NCI-H187 (cell line): ENCODE data around the gene GYS1.

Source experiments
- DNase-seq, 2 experiments: peaks; one replicate each; lab custom pipeline; 2025; lab: John Stamatoyannopoulos, UW

GYS1 gene

DNA sequence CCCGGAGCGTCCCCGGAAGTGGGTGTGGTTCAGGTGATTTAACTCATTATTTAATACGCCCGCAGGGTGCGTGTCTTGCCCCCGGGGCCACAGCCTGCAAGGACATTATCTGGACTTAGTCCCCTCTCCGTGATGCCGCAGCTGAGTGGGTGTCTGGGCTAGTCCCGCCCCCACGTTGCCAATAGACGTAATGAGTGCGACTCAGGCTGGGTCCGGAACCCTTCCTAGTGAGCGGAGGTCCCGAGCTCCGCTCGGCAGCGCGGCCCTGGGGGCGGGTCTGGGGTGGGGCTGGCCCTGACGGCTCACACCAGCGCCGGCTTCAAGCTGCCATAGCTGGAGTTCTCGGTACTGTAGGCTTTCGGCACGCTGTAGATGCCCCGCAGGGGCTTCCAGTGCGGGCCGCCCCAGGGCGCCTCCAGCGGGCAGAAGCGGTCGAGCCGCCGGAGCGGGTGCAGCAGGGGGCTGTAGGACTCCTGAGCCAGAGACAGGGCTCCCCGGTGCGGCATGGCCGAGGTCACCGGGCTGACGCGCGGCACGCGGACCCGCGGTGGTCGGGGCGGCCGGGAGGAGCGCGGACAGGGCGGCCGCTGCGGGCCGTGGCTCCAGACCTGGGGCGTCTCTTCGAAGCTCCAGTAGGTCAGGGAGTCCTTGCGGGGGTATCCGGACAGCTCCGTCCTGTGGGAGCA is 24.7 kb upstream of the GYS1 start:
- DNase-seq, result no peak

DNA sequence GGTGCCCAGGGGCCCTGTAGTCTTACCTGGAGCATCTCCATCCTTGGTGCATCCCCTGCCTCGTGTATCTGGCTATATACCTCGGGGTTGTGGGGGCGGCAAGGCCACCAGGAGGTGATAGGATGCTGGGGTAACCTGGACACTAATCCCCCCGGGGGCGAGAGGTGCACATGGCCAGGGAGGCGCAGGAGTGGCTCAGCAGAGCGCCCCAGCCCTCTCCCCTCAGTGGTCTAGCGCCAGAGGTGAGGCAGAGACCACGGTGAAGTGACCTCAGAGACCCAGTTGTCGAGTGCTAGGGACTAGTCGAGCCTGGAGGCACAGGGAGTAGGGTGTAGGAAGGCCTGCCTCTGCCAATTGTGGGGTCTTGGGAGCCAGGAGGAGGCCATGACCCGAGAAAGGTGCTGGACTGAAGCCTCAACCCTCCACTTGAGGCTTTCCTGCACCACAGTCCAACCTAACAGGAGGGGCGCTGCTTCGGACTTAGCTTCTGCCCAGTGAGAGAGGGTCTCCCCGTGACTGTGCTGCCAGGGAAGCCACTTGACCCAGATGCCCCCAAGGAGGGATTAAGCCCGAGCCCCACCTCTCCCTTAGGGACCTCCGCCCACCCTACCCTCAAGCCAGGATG is 24.0 kb upstream of the GYS1 start, which contains the start of gene LHB:
Gene LHB, minus strand, starts transcription at position 51 of the 625 bp plus-strand sequence. Its CDS starts 10 bp downstream, at position 41.
- DNase-seq, result no peak

DNA sequence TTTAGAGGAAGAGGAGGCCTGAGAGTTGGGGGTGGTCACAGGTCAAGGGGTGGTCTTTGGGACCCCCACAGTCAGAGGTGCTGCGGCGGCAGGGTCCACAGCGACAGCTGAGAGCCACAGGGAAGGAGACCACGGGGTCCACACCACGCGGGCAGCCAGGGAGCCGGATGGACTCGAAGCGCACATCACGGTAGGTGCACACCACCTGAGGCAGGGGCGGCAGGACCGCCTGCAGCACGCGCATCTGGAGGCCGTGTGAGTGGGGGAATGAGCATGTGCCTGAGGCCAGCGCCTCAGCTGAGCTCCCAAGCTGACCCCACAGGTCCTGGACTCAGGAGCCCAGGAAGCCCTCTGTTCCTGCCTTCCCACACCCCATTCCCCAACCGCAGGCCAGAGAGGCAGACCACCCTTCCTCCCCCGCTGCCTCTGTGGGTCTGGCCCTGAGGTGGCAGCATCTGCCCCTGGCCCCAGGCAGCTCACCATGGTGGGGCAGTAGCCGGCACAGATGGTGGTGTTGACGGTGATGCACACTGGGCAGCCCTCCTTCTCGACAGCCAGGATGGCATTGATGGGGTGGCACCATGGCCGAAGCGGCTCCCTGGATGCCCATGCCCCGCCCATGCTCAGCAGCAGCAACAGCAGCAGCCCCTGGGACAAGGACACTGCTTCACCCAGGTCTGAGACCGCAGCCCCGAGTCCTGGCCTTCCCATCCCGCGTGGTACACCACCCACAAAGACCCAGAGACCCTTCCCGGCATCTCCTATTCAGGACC is 23.1 kb upstream of the GYS1 start:
- no peak for DNase-seq

DNA sequence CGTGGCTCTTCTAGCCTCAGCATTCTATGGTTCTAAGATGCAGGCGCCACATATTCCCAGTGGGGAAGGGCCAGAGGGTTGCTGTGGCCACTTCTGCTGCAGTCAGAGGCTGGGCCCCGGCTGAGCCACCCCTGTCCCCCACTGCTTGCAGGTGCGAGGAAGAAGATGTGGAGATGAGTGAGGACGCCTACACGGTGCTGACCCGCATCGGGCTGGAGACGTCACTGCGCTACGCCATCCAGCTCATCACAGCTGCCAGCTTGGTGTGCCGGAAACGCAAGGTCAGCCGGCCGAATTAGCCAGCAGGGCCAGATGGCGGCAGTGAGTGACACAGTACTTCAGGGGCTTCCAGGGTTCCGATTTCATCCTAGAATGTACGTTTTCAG is 21.8 kb upstream of the GYS1 start:
- DNase-seq, result no peak

DNA sequence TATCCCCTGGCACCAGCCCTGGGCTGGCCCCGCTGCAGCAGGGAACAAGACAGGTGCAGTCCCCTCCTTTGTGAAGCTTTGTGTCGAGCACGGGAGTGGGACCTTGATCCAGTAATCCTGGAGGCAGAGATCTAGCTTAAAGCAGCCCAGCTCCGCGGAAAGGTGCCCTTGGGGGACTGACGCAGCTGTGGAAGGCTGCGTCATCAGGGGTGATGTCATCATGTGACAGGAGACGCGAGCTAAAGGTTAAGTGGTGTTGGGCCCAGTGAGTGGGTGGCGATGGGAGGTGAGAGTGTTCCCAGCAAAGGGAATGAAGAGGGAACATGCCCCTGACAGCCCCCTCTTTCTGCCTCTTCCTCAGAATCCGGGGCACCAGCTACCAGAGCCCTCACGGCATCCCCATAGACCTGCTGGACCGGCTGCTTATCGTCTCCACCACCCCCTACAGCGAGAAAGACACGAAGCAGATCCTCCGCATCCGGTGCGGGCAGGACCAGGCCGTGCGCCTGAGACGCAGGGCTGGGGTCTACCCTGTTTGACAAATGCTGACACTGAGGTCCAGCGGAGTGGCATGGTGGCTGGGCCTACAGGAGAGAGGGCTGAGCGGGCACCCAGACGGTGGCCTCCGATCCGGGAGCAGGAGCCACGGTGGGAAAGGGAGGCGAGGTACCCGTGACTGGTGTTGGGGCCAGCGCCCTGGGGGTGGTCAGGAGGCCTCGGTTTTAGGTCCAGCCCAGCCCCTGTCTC is 21.2 kb upstream of the GYS1 start:
- no peak for DNase-seq

DNA sequence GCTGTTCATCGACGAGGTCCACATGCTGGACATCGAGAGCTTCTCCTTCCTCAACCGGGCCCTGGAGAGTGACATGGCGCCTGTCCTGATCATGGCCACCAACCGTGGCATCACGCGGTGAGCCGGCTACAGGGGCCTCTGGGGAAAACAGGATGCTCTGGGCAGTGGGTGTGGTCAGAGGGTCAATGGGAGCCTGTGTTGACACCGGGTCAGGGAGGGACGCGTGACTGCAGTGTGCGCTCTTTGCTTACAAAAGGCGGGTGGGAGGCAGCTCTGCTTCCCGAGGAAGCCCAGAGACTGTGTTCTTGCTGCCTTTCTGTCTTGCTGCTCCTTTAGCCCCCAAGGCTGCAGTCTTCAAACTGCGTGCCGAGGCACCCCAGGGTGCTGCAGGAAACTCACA is 18.1 kb upstream of the GYS1 start:
- DNase-seq, result no peak

DNA sequence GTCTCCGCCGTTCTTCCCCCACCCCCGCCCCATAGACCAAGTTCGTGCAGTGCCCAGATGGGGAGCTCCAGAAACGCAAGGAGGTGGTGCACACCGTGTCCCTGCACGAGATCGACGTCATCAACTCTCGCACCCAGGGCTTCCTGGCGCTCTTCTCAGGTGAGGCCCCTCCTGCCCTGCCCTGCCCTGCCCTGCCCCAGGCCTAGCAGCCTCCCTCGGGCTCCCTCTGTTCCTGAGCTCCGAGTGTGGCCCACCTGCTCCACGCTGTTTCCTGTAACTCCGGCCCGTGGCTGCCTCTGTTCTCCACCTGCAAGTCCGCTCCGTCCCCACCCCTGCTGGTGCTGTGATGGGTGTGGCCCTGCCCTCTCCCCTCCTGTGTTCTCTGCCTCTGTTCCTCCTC is 17.3 kb upstream of the GYS1 start:
- DNase-seq, result no peak

DNA sequence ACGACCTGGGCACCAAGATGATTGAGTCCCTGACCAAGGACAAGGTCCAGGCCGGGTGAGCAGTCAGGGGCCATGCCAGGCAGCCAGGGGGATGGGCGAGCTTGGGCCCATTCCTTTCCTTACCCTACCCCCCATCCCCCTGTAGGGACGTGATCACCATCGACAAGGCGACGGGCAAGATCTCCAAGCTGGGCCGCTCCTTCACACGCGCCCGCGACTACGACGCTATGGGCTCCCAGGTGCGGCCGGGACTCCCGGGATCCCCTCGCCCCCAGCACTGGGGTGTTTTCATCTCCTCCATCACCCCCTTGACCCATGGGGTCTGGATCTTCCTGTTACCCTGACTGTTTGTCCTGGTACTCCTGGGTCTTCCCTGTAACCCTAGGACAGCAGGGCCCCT is 16.7 kb upstream of the GYS1 start:
- DNase-seq, result no peak

DNA sequence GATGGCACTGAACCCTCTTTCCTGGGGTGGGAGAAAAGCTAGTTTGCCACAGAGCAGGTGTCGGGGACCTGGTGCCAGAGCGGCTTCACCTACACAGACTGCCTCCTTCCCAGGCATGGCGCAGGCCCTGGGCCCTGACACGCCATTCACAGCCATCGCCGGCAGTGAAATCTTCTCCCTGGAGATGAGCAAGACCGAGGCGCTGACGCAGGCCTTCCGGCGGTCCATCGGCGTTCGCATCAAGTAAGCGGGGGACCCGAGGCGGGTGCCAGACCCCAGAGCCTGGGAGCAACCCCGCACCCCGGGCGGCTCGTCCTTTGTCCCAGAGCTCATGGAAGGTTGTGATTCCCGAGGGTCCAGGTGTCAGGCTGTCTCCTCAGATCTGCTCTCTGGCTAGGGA is 13.8 kb upstream of the GYS1 start:
- no peak for DNase-seq

DNA sequence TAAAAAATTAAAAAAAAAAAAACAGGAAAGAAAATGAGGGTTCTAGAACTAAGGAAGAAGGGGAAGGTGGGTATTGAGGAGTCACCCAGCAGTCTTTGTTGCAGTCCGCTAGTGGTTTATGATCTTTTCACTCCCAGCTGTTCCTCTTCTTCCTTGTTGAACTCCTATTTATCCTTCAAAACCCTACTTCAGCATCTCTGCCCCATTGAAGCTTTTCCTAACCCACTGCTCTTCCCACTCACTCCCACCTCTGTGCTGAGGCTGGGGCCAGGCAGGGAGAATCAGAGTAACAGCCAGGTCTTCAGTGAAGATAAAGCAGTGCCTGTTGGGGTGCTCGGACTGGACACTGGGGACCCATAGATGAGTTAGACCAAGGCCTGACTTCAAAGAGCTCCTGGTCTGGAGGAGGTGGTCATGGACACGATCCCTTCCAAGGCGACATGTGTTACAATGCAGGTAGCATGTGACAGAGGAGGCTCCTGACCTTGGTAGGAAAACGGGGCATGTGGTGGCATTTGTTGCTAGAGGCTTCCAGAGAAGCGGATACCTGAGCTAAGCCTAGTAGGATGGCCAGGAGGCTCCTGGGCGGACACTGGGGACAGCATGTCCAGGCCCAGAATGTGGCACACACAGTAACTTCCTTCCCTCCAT is 12.0 kb upstream of the GYS1 start:
- no peak for DNase-seq

DNA sequence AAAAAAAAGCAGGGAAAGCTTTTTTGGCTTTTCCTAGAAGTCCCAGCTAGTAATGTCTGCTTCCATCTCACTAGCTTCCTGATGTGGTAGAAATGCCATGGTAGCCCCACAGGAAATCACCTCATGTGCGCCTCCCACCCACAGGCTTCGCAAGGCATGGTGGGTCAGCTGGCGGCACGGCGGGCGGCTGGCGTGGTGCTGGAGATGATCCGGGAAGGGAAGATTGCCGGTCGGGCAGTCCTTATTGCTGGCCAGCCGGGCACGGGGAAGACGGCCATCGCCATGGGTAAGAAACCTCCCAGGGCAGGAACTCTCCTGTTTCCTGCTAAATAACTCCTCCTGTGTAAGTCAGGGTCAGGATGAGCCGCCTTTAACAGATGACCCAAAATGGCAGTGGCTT is 11.0 kb upstream of the GYS1 start:
- DNase-seq, result no peak

DNA sequence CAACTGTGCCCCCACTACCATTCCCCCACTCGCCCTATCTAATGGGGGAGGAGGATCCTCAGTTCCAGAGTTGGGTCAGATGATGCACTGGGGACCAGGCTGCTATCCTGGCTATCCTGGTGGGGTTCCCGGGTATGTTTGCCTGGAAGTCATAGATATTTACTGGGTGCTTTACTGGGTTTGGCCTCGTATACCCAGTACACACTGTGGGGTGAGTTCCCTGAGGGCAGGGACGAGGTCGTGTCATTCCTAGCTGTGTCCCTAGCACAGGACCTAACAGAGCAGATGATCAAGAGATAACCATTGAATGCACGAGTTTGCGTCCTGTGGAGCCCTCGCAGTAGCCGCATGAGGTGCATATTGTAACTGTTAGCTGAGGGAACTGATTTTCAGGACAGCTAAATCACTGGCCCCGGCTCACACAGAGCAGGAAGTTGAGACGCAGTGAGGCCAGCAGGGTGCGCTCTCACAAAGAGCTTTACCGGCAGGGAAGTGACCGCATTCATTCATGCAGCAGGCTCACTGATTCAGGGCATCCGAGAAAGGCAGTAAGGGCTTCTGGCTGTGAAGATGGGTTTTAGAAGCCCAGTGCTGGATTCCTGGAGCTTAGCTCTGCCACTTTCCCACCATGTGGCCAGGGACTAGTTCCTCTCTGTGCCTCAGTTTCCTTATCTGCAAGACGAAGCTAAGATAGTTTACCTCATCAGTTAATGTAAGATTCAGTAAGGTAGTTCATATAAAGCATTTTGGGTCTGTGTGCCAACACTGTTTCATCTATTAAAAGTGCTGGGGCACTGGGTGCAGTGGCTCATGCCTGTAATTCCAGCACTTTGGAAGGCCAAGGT is 6.6 kb upstream of the GYS1 start:
- DNase-seq, result no peak

DNA sequence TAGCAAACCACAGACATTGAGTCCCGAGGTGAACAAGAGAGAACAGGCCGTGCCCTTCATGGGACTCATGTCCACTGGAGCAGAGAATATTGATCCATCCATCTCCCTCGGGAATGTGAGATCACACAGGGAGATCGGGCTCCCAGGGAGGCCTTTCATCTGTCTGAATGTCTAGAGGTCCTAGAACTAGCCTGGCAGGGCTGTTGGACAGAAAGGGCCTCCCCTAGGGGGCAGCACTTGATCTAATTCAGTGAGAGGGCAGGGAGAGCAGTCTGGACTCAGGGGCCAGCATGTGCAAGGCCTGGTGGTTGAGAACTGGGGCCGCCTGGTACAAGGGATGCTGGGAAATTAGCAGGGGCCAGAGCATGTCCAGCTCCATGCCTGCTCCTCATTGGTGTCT is 4.9 kb upstream of the GYS1 start:
- peak; percentile 37 to 39 for DNase-seq

DNA sequence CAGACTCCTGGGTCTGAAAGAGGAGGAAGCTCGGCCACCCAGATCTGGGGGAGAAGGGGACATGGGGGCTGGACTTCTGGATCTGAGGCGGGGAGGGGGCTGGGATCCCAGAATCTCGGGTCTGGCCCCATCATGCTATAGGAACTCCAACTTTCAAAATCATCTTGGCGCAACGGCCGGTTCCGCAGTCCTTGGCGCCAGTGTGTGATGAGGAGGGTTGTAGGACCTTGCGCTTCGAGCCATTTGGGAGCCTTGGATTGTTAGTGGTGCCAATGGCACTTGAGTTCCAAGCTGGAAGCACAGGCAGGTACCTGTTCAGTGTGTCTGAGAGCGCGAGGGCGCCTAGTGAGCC is 902 bp upstream of the GYS1 start:
- no peak for DNase-seq

DNA sequence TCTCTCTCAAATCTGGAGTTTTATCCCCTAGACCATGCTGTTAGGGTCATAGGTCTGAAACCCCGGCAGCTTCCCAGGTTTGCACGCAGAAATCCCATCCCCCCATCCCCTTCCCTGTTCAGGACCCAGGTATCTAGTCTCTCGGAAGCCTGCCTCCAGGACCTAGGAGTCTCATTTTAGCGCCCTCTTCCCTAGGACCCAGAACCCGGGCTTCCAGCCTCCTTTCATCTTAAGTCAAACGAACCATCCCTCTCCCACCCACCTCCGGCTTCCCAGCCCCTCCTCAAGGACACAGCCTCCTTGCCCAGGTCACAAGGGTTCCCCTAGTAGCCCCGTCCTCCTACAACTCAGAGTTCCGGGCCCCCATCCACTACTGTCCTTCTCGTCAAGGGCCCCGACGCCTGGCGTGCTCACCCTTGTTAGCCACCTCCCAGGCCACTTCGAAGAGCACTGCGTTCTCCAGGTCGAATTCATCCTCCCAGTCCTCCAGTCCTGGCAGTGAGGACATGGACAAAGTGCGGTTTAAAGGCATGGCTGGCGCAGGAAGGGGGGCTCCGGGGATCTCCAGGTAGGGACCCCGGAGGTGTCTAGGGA is 431 bp downstream of the GYS1 start:
- no peak for DNase-seq

DNA sequence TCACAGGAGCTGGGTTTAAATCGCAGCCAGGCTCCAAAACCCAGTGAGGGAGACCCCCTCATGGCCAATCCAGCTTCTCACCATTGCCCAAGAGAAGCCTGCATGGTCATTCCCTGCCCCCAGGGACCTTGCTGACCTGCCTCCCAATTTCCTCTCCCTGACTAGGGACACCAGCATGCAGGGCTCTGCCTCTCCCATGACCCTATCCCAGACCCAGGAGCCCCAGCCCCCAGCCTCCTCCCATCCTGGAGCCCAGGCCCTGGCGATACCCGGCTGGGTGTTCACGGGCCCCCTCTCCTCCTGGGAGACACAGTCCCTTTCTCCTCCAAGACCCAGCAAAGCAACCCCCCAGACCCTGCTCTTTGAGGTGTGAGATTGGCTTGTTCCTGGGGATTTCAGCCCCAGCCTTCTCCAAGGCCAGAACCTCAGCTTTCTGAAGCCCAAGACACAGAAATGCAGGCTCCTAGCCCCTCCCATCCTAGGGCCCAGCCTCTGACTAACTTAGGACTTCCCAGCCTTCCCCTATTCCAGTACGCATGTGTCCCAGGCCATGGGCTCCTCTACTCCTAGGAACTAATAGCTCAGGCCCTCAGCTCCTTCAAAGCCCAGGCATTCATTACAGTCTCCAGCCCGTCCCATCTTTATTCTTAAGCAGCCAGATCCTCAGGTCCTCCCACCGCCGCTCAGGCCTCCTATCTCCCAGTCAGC is 1.1 kb downstream of the GYS1 start:
- DNase-seq, result no peak

DNA sequence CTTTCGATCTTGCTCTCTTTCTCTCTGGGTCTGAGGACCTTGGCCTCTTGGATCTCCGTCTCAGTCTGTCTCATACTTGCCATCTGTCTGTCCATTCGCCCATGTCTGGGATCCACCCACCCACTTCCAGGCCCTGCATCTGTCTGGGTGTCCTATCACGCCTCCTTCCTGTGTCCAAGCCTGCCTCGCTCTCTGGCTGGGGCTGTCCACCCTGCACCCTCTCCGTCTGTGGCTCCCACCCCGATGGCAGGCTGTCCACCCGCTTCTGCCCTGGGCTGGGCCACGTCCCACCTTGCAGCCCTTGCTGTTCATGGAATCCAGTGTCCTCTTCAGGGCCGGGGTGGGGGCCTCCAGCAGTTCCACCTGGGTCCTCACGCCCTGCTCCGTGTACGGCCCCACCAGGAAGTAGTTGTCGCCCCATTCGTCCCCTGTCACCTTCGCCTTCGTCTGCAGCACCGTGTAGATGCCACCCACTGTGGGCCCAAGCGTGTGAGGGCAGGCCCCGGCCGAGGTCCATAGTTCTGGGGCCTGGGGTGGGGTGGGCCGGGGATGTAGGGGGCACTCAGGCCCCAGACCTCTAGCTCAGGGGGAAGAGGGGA is 2.0 kb downstream of the GYS1 start:
- no peak for DNase-seq

DNA sequence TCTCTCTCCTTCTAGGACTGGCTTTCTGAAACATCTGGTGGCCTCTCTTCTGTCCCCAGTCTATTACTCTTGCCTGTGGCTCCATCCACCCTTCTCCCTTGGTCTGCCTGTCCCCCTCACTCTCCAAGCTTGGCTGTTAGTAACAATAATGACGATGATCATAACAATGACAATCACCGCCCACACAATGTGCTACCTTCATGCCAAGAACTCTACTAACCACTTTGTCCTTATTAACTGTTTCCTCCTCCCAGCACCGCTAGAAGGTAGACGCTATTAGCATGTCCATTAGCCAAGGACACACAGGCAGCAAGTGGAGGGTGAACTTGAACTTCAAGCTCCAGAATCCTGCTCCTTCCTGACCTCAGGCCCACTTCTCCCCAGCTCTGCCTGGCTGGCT is 2.7 kb downstream of the GYS1 start:
- DNase-seq, result no peak

DNA sequence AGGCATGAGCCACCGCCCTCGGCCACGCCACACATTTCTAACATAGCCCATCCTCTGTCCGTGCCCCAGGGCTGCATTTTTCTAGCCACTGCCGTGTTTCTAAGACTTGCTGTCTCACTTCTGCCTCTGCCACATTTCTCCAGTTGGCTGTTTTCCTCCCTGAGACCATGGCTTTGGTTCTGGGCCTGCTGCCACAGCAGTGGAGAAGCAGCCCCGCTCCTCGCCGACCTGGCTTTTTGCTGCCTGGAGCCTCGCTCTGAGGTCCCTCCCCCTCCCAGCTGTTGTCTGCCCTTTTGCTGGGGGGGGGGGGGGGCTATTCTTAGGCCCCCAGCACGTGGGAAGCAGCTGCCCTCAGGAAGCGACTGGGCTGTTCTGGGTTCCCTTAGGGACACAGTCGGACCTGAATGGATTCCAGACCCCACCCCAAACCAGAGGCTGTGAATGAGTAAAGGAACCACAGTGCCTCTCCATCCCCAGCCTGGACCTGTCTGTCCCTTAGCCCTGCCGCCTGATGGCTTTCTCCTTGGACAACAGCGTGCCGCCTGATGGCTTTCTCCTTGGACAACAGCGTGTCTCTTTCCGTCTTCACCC is 3.3 kb downstream of the GYS1 start:
- no peak for DNase-seq
